Gastrocnemius medialis (tissue), 4 donors: ENCODE measurements around the gene CNPY3.

Experiments
- CTCF ChIP-seq, 5 experiments: fragments of 450-650 bp in 3 of 5; fragments of 200-600 bp in 2 of 5; sonication (generic) in 2 of 5; IDR thresholded peaks in 4 of 5; conservative IDR thresholded peaks in 1 of 5; 1 replicate in 4 of 5; 2 replicates in 1 of 5; pipeline ENCODE4 v1.5.1; 2016 to 2019; ENCODE audit warnings: antibody characterized with exemption in 5 of 5, mild to moderate bottlenecking in 3 of 5, moderate library complexity in 3 of 5
- POLR2A ChIP-seq, 2 donors: fragments of 450-650 bp; IDR thresholded peaks; one replicate each; pipeline ENCODE4 v1.6.1; 2017; ENCODE audit warnings: antibody characterized with exemption in 2 of 2, mild to moderate bottlenecking in 2 of 2, moderate library complexity in 2 of 2

GRCh38 chr6:42907336-42907735, 21.9 kb upstream of the CNPY3 start:
- TF ChIP-seq CTCF (IDR thresholded peaks at IDR 0.05 in 4 of 5, conservative IDR thresholded peaks at IDR 0.05 in 1 of 5) (no peak), POLR2A (IDR thresholded peaks at IDR 0.05) (no peak)
